ENCODE data around the gene PAX6. TPM values are rescaled to one million over a fixed set of nuclear protein-coding genes. Genes with fewer than 3 reads are reported as not detected.
A peak's percentile ranks its signal among the peaks of the same experiment; 100 is the strongest.

The PAX6 gene
- total RNA-seq, 1 donor: 0.63 TPM

- no peak overlapping the region for H3K4me3 ChIP-seq (ENCODE audit: low read depth, low read length)
- no peak for DNase-seq (ENCODE audit: low read depth)
Observed at GRCh38 chr11:31801298-31801702, 9.8 kb downstream of the PAX6 start.

DNA sequence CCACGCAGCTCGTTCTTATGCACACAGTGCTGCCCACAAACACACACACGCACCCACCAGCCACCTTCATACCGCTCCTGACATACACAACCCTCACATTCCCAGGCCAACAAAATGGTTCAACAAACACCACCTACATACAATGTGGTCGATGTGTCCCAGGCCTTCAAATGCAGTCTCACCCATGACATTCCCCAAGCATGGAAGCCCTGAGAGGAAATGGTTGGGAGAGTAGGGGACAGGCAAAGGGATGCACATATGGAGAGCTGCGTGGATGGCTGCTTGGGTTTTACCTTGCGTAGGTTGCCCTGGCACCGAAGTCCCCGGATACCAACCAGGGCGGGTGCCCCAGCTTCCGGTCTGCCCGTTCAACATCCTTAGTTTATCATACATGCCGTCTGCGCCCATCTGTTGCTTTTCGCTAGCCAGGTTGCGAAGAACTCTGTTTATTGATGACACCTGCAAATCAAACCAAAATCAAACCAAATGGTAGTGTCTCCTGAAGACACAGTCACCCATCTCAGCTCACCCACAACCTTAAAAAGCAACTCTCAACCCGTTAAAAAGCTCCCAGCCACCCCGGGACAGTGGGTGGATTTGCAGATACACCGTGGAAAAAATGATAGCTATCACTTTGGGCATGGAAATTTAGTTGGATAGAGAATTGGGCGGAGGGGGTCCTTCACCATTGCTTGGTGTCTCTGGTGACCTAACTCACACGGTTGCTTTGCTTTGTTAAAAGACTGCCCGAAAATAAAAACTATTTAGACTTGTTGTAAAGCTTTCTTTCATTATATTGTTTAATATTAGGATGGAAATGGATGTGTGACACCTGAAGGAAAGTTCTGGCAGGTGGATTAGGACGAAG is 10.5 kb downstream of the PAX6 start:
- no peak overlapping the region for H3K4me3 ChIP-seq (ENCODE audit: low read depth, low read length)
- TF ChIP-seq, protein P1, sequence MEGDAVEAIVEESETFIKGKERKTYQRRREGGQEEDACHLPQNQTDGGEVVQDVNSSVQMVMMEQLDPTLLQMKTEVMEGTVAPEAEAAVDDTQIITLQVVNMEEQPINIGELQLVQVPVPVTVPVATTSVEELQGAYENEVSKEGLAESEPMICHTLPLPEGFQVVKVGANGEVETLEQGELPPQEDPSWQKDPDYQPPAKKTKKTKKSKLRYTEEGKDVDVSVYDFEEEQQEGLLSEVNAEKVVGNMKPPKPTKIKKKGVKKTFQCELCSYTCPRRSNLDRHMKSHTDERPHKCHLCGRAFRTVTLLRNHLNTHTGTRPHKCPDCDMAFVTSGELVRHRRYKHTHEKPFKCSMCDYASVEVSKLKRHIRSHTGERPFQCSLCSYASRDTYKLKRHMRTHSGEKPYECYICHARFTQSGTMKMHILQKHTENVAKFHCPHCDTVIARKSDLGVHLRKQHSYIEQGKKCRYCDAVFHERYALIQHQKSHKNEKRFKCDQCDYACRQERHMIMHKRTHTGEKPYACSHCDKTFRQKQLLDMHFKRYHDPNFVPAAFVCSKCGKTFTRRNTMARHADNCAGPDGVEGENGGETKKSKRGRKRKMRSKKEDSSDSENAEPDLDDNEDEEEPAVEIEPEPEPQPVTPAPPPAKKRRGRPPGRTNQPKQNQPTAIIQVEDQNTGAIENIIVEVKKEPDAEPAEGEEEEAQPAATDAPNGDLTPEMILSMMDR (IDR thresholded peaks at IDR 0.05; ENCODE audit: insufficient read depth, low read length): no peak
- no peak for DNase-seq (ENCODE audit: low read depth)

More at GRCh38 chr11:31801298-31801702, 9.8 kb downstream of the PAX6 start:
- TF ChIP-seq, protein P1 (IDR thresholded peaks at IDR 0.05; ENCODE audit: insufficient read depth, low read length): no peak

DNA sequence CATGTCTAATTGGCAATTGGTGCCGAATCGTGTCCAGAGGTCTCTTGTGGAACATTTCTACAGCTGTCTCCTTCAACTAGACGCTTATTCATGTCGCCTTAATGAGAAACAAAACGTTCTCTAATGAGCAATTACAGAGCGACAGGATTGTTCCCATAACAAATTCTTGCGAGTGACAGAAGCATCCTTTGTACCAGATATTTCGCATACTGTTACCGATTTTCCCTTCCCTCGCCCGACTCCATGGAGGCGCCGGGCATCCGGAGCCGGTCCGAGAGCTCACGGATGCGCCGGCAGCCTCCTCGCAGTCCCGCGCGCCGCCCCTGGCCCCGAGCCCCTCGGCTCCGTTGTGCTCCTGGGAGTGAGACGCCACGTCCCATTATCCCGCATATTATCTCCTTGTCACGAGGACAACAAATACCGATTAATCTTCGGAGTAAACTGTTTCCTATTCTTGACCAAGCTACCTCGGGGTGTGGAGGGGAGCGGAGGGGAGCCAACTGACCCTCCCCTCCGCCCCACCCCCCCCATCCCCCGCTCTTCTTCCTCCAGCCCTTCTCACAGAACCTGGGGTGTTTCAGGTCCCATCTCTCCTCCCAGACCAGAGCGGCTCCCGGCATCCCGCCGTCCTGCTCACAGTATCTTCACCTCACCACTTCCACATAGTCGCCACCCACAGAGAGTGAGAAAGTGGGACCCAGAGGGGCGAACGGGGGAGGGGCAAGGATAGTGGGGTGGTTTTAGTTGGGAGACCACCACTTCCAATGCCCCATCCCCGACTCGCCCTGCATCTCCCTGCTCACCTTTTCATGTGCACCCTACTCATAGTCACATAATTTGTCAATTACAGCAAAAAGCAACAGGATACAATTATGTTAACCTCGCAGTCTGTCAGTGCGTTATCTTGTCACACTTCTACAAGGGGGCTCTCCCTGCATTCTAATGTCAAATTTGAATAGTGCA is 11.4 kb downstream of the PAX6 start:
- no peak for DNase-seq (ENCODE audit: low read depth)
- H3K4me3 ChIP-seq (ENCODE audit: low read depth, low read length): no peak overlapping the region
- TF ChIP-seq, protein P1 (IDR thresholded peaks at IDR 0.05; ENCODE audit: insufficient read depth, low read length): no peak

DNA sequence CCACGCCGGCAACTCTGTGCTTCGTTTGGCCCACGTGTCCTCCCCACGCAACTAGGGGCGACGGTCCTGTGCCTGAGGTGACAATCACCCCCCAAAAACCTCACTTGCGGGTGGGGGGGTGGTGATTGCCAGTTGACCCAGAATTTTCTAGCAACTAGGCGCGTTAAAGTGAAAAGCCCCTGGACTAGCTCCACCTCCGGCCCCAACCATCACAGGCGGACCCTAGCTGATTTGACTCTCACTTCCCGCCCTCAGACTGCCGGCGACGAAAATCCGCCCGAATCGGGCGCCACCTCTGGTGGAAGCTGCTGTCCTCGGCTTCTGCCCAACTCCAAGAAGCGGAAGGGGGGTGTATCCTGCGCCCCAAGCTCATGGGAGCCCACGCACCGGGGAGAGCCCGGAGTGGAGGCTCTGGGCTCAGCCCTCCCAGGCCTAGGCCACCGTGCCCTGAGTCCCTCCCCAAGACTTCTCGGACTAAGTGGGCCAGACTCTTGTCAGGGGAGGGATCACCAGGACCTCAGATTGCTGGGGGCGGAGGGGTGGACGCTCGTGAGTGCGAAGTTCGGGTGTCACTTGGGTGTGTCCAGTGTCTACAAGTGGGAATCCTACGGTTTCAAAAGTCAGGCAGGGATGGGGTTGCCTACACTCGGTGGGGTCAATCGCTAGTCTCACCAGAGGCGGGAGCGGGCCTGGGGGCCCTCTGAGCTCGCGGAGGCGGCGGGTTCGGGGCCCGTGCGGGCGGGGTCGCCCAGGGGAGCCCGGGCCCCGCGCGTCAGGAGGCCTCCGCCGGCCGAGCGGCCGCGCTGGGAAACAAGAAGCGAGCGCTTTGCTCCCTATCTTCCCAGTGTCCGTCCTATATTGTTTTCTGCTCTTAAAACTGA is 12.3 kb downstream of the PAX6 start:
- DNase-seq (ENCODE audit: low read depth): no peak
- H3K4me3 ChIP-seq (ENCODE audit: low read depth, low read length): no peak overlapping the region
- TF ChIP-seq, protein P1 (IDR thresholded peaks at IDR 0.05; ENCODE audit: insufficient read depth, low read length): peak; percentile 30

DNA sequence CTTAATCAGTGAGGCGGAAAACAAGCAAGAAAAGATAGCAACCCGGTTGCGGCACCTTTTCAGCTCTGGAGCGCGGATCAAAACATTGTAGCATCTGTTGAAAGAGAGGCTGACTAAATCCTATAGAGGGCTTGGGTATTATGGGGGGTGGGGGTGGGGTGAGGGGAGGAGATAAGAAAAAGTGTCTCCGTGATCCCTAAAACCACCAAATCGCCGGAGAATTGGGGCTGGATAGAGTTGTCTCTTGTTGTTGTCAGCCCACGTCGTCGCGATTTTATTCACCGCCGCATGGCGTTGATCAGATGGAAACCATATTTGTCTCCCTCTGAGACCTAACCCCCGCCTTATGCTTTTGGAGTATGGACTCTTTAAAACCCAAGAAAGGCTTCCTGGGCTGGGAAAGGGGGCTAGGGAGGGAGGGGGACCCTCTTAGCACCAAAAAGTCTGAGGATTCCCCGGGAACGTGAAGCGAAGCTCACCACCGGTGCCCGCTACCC is 13.0 kb downstream of the PAX6 start:
- H3K4me3 ChIP-seq (ENCODE audit: low read depth, low read length): no peak overlapping the region
- TF ChIP-seq, protein P1 (IDR thresholded peaks at IDR 0.05; ENCODE audit: insufficient read depth, low read length): no peak
- DNase-seq (ENCODE audit: low read depth): no peak

Data from fibroblast of the aortic adventitia (primary cell).